Choroid plexus epithelial cell (primary cell): ENCODE results near the gene DENND5B.
A peak's percentile ranks its signal among the peaks of the same experiment; 100 is the strongest.

Source experiments
- DNase-seq: peaks from one replicate; pipeline ENCODE4 v3.0.0-alpha.2; 2010; ENCODE audit warnings: low read depth
- H3K4me3 ChIP-seq: 2 replicates; pipeline ENCODE4 v1.5.1; 2011; ENCODE audit warnings: low read depth, mild to moderate bottlenecking, control low read depth, low read length, moderate library complexity
- CTCF ChIP-seq: conservative IDR thresholded peaks from 2 replicates; pipeline ENCODE4 v1.5.1; 2011; ENCODE audit warnings: low read depth, mild to moderate bottlenecking, control low read depth, inconsistent platforms, low read length, moderate library complexity

The DENND5B gene

GRCh38 chr12:31591380-31591901, 505 bp upstream of the DENND5B start:
- H3K4me3 ChIP-seq, result peak overlapping the region; percentile 88
- TF ChIP-seq CTCF, result no peak
- DNase-seq, result peak; percentile 25

DNA sequence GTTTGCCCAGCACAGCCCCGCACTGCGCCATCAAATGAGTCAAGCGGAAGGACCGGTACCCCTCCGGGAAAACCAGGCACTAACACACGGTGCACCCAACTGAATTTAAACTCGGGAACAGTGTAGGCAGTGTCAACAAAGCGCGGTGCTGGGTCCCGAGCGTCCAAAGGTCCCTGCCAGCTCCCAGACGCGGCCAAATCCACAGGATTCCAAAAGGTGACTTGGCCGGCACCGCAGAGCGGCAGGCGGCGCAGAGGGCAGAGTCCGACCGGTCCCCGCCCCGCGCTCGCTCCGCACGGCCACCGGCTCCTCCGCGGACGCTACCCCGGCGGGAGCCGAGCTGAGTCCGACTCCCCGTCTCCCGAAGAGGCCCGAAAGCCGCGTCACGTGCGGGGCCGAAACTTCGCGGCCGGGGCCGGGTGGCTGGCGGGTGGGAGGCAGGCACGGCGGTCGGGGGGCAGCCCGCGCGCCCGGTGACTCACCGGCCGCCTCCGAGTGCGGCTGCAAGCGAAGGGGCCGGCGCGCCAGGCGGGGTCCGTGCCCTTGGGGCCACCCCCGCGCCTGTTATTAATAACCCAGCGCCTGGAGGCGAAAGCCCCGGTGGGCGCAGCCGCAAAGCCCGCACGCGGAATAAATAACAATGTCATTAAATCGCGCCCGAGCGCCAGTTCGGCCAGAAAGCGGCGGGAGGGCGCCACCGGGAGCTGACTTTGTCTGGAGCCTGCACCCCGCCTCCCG, 863 bp downstream of the DENND5B start:
- peak overlapping the region; percentile 88 for H3K4me3 ChIP-seq
- peak; percentile 68 for DNase-seq
- TF ChIP-seq CTCF, result no peak

DNA sequence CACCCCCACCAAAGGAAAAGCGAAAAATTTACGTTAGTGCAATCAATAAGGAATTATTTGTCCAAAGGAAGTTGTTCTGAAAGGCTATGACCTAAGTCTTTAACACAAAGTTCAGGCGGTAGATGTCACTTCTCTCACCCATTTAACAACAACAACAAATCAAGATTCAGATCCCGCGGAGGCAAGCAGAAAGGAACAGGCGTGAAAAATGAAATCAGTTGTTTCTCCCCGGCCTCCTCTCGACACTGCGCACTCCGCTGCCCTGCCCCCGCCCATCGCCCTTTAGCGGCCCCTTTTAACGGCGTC, 1.4 kb downstream of the DENND5B start:
- no peak for TF ChIP-seq CTCF
- H3K4me3 ChIP-seq, result peak overlapping the region; percentile 88
- DNase-seq, result peak; percentile 63

GRCh38 chr12:31588976-31589375, 2.0 kb downstream of the DENND5B start:
- no peak for TF ChIP-seq CTCF
- peak overlapping the region; percentile 88 for H3K4me3 ChIP-seq
- DNase-seq, result no peak

DNA sequence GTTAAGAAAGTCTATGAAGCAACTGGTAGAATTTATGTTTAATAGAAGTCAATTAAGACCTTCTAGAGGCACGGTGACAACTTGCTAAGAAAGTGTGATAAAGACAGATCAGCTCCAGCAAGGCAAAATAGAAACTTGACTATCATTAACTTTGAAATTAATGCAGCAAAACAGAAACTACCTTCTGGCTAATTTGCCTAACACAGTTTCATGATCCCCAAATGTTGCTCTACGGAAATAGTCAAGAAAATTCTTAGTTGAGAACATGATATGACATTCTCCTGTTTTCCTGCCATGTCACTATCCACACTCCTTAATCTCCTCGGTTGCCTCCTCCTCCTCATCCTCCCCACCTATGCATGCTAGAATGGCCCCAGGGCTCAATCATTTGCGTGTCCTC, 4.2 kb downstream of the DENND5B start:
- TF ChIP-seq CTCF, result no peak
- no peak overlapping the region for H3K4me3 ChIP-seq
- no peak for DNase-seq

DNA sequence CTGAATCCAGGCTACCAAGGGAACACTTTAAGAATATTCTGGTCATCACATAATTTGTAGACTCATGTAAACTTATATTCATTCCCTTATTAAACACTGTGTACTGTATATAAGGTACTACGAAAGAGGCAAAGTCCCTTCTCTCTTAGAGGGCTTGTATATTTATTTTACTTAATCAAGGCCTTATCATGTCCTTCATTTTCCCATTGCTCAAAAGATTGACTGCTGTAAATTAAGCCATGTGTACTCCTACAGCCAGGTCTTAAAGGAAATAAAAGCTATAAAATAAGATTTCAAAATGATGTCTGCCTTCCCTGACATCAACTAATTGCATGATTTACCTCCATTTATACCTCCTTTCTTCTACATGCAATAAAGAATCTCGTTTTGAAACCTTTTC, 5.0 kb downstream of the DENND5B start:
- DNase-seq, result no peak
- TF ChIP-seq CTCF, result no peak
- no peak overlapping the region for H3K4me3 ChIP-seq

- peak; percentile 88 for DNase-seq
- no peak for TF ChIP-seq CTCF
- no peak overlapping the region for H3K4me3 ChIP-seq
Observed at GRCh38 chr12:31585271-31585670, 5.7 kb downstream of the DENND5B start.
